T-helper 17 cell (primary cell): Measurements from ENCODE around the gene XKR8. TPM values are rescaled to one million over a fixed set of nuclear protein-coding genes. Genes with fewer than 3 reads are reported as not detected.
A peak's percentile ranks its signal among the peaks of the same experiment; 100 is the strongest.

Experiments
- ATAC-seq: fragments of 150-1000 bp; cut with Tn5 transposase; 2 replicates; pipeline ENCODE4 v1.10.0; 2021; ENCODE audit warnings: mild to moderate bottlenecking, moderate library complexity
- DNase-seq, 3 donors: peaks; one replicate each; pipeline versions ENCODE4 v3.0.0 to v3.0.0-alpha.2; 2020 to 2021
- H3K9me3 ChIP-seq: one replicate; pipeline ENCODE4 v1.7.0; 2013; ENCODE audit warnings: low read length, mild to moderate bottlenecking; ENCODE audit not compliant: control insufficient read depth, poor library complexity, severe bottlenecking
- H3K27ac Mint-ChIP-seq: one replicate; pipeline ENCODE4 v1.8.0; 2022; ENCODE audit warnings: mild to moderate bottlenecking, moderate library complexity, mixed read lengths
- H3K27me3 Mint-ChIP-seq: one replicate; pipeline ENCODE4 v1.8.0; 2022; ENCODE audit warnings: mixed read lengths
- H3K36me3 Mint-ChIP-seq: one replicate; pipeline ENCODE4 v1.8.0; 2022; ENCODE audit warnings: low read depth, mixed read lengths
- H3K4me1 Mint-ChIP-seq: one replicate; pipeline ENCODE4 v1.8.0; 2022; ENCODE audit warnings: mild to moderate bottlenecking, mixed read lengths
- H3K4me3 Mint-ChIP-seq: one replicate; pipeline ENCODE4 v1.8.0; 2022; ENCODE audit warnings: mild to moderate bottlenecking, moderate library complexity, mixed read lengths
- total RNA-seq, 4 donors: library from RNA in 2 of 4; stranded (reverse) in 2 of 4; gene quantifications; one replicate each; pipeline ENCODE4 v1.2.3 and lab custom pipeline; 2022 to 2026

Gene XKR8, protein sequence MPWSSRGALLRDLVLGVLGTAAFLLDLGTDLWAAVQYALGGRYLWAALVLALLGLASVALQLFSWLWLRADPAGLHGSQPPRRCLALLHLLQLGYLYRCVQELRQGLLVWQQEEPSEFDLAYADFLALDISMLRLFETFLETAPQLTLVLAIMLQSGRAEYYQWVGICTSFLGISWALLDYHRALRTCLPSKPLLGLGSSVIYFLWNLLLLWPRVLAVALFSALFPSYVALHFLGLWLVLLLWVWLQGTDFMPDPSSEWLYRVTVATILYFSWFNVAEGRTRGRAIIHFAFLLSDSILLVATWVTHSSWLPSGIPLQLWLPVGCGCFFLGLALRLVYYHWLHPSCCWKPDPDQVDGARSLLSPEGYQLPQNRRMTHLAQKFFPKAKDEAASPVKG
- total RNA-seq (1 to 10 TPM; 4.6 to 7.3 TPM), total RNA-seq (lab: John Stamatoyannopoulos, UW) (11.9 to 21.2 reads per million in 2 donors)

DNA sequence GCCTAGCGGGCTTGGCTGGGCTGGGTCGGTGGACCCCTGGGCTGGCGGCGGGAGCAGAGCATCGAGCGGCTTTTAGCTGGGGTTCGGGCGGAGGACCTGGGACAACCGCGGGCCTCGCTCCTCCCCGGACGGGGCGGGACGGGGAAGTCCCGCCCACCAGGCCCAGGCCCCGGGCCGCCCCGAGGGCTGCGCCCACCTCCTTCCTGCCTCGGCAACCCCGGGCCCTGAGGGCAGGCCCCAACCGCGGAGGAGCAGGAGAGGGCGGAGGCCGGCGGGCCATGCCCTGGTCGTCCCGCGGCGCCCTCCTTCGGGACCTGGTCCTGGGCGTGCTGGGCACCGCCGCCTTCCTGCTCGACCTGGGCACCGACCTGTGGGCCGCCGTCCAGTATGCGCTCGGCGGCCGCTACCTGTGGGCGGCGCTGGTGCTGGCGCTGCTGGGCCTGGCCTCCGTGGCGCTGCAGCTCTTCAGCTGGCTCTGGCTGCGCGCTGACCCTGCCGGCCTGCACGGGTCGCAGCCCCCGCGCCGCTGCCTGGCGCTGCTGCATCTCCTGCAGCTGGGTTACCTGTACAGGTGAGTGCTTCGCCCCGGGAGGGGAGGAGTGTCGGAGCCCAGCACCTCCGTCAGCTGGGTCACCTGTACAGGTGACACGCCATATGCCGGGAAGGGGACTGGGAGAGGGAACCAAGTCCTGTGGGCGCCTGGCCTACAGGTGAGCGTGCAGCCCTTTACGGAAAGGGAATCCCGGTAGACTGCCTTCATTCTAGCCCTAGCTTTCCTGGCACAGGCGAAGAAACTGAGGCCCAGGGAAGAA is at the start of gene XKR8:
Gene XKR8 (plus strand): TSS at position 182 of the 812 bp plus-strand sequence. CDS start 97 bp downstream, at position 279.
- Mint-ChIP-seq H3K4me1 (peaks cover 24% of the 10 kb centered on the region), H3K27me3 (peaks cover 6% of the 10 kb centered on the region), H3K36me3 (no peaks in the 10 kb centered on the region), H3K27ac (peak within 1 kb of the TSS; percentile 71), H3K4me3 (peak within 1 kb of the TSS; percentile 84)
- H3K9me3 ChIP-seq, result no peaks in the 10 kb centered on the region
- DNase-seq (peak; percentile 77 to 84 (median 82)), ATAC-seq (peak; percentile 99)

DNA sequence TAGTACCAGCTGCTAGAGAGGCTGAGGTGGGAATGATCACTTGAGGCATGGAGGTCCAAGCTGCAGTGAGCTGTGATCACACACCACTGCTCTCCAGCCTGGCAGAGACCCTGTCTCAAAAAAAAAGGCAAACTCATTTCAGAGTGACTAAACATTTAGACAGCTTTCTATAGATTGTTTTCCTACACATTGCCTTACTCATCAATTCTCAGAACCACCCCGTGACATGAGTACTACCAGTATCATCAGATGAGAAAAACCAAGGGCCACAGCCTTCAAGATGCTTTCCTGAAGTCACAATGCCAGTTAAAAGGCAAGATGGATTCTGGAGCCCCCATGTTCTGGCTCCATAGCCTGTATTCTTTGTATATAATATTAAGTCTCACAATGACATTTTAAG is 47.3 kb upstream of the XKR8 start:
- DNase-seq (no peak), ATAC-seq (no peak)
- Mint-ChIP-seq H3K27me3 (no peaks in the 10 kb centered on the region), H3K4me1 (peaks cover 24% of the 10 kb centered on the region), H3K27ac (no peak overlapping the region), H3K36me3 (peaks cover 6% of the 10 kb centered on the region), H3K4me3 (no peak overlapping the region)
- H3K9me3 ChIP-seq, result no peaks in the 10 kb centered on the region

DNA sequence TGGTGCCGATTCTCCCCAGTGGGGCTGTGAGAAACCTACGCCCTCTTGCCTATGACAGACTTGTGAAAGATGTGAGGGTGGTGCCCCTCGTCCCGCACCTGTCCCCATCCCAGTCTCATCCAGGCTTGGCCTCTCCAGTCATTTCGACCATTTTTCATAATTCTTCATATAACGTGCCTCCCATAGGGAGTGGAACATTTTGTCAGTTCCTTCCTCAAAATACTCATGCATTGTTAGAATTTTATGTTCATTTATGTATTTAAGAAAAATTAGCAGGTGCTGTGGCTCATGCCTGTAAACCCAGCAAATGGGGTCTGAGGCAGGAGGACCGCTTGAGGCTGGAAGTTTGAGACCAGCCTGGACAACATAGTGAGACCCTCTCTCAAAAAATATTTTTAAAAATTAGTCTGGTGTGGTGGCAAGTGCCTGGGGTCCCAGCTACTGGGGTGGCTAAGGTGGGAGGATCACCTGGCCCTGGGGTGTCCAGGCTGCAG is 44.6 kb upstream of the XKR8 start:
- no peak for ATAC-seq
- no peaks in the 10 kb centered on the region for H3K27me3 Mint-ChIP-seq
- H3K4me1 Mint-ChIP-seq, result peaks cover 18% of the 10 kb centered on the region

DNA sequence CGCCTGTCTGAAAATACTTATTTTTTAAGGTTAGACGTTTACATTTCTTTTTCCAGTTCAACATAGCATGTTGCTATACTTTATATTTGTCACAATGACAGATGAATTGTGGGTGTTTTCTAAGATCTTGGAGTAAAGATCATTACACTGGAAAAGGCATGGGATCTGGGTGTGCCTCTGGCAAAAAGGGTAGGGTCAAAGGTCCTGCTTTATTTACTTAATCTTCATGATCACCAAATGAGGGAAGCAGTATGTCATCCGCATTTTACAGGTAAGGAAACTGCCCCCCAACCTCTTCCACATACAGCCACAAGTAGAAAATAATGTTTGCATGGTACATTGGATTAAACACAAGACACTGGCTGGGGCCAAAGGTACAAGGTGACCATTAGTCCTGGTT is 37.5 kb upstream of the XKR8 start:
- no peak for ATAC-seq
- Mint-ChIP-seq H3K27ac (no peak overlapping the region), H3K4me1 (no peaks in the 10 kb centered on the region), H3K36me3 (no peaks in the 10 kb centered on the region), H3K27me3 (no peaks in the 10 kb centered on the region), H3K4me3 (no peak overlapping the region)
- no peaks in the 10 kb centered on the region for H3K9me3 ChIP-seq
- no peak for DNase-seq

More for the DNA sequence above, 44.6 kb upstream of the XKR8 start:
- peaks cover 4% of the 10 kb centered on the region for H3K36me3 Mint-ChIP-seq
- no peaks in the 10 kb centered on the region for H3K9me3 ChIP-seq
- DNase-seq, result no peak
- peak overlapping the region; percentile 98 for H3K27ac Mint-ChIP-seq
- peak overlapping the region; percentile 100 for H3K4me3 Mint-ChIP-seq

DNA sequence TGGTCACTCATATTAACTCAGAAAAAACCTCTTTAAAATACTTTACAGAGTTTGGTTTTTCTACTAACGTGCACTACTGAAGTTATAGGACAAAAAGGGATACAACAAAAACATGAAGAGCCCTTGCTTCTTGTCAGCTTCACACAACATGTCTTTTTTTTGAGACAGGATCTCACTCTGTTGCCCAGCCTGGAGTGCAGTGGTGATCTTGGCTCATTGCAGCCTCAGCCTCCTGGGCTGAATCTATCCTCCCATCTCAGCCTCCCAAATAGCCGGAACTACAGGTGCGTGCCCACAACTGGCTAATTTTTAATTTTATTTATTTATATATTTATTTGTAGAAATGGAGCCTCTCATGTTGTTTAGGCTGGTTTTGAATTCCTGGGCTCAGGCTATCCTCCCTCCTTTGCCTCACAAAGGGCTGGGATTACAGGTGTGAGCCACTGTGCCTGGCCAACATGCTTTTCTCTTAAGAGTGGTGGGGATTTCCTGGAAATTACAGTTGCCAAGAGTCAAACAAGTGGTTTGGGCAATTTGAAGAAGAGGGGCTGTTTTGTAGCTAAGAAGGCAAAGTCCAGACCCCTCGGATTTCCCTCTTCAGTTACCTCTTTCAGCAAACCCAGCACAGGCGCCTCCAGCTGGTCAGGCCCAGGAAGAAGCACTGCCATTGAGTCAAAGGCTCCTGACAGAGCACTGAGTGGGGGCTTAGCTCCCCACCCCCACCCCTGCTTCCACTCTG is 31.4 kb upstream of the XKR8 start:
- no peak for DNase-seq
- peaks cover 4% of the 10 kb centered on the region for H3K36me3 Mint-ChIP-seq
- no peaks in the 10 kb centered on the region for H3K9me3 ChIP-seq

DNA sequence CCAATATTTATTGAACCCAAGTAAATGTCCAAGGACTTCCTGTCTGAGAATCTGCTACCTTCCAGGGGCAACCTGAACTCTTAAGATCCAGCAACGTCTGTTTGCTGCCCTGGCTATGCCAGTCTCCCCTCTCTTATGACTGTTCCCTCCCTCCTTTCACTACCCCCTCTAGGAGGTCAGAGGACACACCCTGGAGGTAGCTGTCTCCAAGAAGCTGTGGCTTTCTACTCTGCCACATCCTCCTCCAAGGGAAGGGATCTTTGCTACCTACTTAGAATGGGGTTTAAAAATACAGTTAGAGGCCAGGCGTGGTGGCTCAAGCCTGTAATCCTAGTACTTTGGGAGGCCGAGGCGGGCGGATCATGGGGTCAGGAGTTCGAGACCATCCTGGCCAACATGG is 28.6 kb upstream of the XKR8 start:
- peaks cover 4% of the 10 kb centered on the region for H3K36me3 Mint-ChIP-seq
- H3K27me3 Mint-ChIP-seq, result peaks cover 15% of the 10 kb centered on the region
- peaks cover 18% of the 10 kb centered on the region for H3K4me1 Mint-ChIP-seq
- no peaks in the 10 kb centered on the region for H3K9me3 ChIP-seq
- no peak overlapping the region for H3K4me3 Mint-ChIP-seq
- ATAC-seq (no peak), DNase-seq (no peak)
- no peak overlapping the region for H3K27ac Mint-ChIP-seq

More for the DNA sequence above, 31.4 kb upstream of the XKR8 start:
- Mint-ChIP-seq H3K27me3 (peaks cover 5% of the 10 kb centered on the region), H3K4me1 (peaks cover 7% of the 10 kb centered on the region), H3K4me3 (no peak overlapping the region), H3K27ac (no peak overlapping the region)
- no peak for ATAC-seq

DNA sequence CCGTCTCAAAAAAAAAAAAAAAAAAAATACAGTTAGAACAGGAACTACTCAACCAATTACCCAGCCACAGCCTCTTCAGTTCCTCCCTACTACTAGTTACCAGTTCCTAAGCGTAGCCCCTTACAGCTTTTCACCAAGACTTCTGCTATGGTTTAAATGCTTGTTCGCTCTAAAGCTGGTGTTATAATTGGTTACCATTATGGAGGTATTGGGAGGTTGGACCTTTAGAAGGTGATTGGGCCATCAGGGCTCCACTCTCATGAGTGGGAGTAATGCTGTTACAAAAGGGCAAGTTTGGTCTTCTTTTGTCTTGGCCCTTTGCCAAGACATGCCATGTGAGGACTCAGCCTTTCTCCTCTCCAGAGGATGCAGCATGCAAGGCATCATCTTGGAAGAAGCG is 28.0 kb upstream of the XKR8 start:
- no peak for ATAC-seq
- H3K4me3 Mint-ChIP-seq, result no peak overlapping the region
- H3K36me3 Mint-ChIP-seq, result peaks cover 4% of the 10 kb centered on the region

DNA sequence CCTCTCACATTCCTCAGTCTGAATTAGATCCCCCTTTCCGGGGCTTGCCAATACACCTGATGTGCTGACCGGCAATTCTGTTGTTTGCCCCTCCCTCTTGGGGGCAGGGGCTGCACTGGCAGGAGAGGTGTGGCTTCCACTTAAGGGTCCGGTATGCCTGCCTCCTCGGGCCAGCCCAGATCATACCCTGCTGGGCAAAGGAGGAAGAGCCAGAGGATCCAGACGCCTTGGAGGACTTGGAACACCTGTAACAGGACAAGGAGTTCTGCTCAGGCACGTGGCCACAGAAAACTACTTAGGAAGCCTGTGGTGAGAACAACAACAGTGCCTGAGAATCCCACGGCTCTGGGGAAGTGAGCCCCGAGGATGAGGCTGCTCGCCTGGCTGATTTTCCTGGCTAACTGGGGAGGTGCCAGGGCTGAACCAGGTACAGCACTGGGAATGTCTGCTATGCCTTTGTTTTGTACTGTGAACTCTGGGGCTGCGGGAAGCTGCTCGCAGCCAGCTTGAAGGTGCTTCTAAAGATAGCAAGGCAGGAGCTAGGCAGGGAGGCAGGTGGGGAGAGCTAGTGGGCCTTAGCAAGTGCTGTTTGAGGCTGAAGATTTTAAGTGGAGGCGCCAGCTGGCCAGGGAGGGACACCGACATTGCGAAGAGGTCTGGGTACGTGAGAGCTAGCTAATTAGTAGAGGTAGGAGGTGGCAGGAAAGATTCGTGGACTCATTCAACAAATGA is 24.8 kb upstream of the XKR8 start, which contains the start of gene SMPDL3B:
Gene SMPDL3B (plus strand): TSS at position 183 of the 732 bp plus-strand sequence. CDS start 184 bp downstream, at position 367.
- Mint-ChIP-seq H3K4me1 (peaks cover 24% of the 10 kb centered on the region), H3K27me3 (peaks cover 15% of the 10 kb centered on the region), H3K27ac (peak within 1 kb of the TSS; percentile 66), H3K4me3 (peak within 1 kb of the TSS; percentile 58), H3K36me3 (peaks cover 4% of the 10 kb centered on the region)
- no peak for ATAC-seq
- no peak for DNase-seq
- no peaks in the 10 kb centered on the region for H3K9me3 ChIP-seq

More for the DNA sequence above, 28.0 kb upstream of the XKR8 start:
- H3K9me3 ChIP-seq, result no peaks in the 10 kb centered on the region
- Mint-ChIP-seq H3K27me3 (peaks cover 15% of the 10 kb centered on the region), H3K27ac (no peak overlapping the region), H3K4me1 (peaks cover 18% of the 10 kb centered on the region)
- no peak for DNase-seq

DNA sequence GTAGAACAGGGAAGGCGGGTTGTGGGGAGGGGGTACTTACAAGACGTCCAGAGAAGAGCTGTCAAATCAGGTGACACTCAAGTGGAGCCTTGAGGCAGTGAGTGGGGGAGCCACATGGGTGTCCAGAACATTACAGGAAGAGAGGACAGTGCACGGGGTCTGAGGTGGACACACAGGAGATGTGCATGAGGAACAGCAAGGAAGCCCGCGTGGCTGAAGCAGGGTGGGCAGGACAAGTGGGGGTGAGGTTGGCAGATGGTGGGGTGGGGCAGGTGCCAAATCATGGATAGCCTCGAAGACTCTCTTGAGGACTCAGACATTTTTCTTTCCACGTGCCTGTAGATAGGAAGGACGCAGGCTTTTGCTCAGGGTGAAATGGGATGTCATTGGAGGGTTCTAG is 24.1 kb upstream of the XKR8 start:
- Mint-ChIP-seq H3K4me3 (no peak overlapping the region), H3K27ac (peak overlapping the region; percentile 66), H3K4me1 (peaks cover 30% of the 10 kb centered on the region), H3K27me3 (peaks cover 15% of the 10 kb centered on the region), H3K36me3 (peaks cover 4% of the 10 kb centered on the region)
- H3K9me3 ChIP-seq, result no peaks in the 10 kb centered on the region
- no peak for ATAC-seq
- DNase-seq, result no peak

DNA sequence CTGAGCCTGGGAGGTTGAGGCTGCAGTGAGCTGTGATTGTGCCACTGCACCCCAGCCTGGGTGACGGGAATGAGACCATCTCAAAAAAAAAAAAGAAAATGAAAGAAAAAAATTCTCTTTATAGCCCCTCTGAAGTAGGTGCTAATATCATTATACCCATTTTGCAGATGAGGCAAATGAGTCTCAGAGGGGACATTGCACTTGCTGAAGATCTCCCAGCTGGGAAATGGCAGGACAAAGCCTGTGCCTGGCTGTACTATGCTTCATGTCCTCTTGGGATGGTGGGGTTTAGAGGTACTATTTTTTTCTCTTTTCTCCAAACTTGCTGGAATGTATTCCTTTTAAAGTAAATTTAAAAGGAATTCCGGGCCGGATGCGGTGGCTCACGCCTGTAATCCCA is 23.4 kb upstream of the XKR8 start:
- H3K4me3 Mint-ChIP-seq, result no peak overlapping the region
- peaks cover 4% of the 10 kb centered on the region for H3K36me3 Mint-ChIP-seq
- H3K4me1 Mint-ChIP-seq, result peaks cover 31% of the 10 kb centered on the region
- H3K9me3 ChIP-seq, result no peaks in the 10 kb centered on the region
- DNase-seq, result no peak
- H3K27me3 Mint-ChIP-seq, result peaks cover 15% of the 10 kb centered on the region
- peak overlapping the region; percentile 66 for H3K27ac Mint-ChIP-seq
- ATAC-seq, result no peak

DNA sequence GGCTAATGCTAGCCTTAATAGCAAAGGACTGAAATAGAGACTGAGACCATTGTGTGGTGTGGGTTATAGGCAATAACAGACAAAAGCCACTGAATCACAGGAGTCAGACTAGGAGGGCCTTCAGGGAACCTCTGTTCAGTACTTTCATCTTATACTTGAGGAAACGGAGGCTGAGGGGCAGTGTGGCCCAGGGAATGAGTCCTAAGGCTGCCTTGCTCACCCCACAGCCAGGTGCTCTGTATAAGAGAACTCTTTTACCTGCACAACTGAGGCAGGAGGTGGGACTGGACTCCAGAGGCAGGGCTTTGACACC is 22.3 kb upstream of the XKR8 start:
- no peaks in the 10 kb centered on the region for H3K9me3 ChIP-seq
- Mint-ChIP-seq H3K4me1 (peaks cover 31% of the 10 kb centered on the region), H3K27me3 (peaks cover 12% of the 10 kb centered on the region), H3K27ac (no peak overlapping the region), H3K36me3 (peaks cover 1% of the 10 kb centered on the region), H3K4me3 (no peak overlapping the region)
- DNase-seq, result no peak
- no peak for ATAC-seq

DNA sequence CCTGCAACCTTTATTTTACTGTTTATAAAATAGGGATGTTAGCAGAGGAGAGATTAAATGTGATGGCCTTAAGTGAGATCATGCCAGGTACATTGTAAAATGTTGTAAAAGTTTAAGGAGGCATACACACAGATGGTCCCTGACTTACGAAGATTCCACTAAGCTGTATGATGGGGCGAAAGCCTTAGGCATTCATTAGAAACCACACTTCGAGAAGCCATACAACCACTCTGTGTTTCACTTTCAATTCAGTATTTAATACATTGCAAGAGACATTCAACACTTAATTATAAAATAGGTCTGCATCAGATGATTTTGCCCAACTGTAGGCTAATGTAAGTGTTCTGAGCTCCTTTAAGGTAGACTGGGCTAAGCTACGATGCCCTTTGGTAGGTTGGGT is 21.3 kb upstream of the XKR8 start:
- DNase-seq, result no peak
- H3K27ac Mint-ChIP-seq, result no peak overlapping the region
- H3K27me3 Mint-ChIP-seq, result peaks cover 10% of the 10 kb centered on the region
- no peaks in the 10 kb centered on the region for H3K9me3 ChIP-seq
- H3K4me3 Mint-ChIP-seq, result no peak overlapping the region
- no peak for ATAC-seq
- H3K36me3 Mint-ChIP-seq, result no peaks in the 10 kb centered on the region
- peaks cover 36% of the 10 kb centered on the region for H3K4me1 Mint-ChIP-seq
